T1000 (cell line): ENCODE data around the gene FN1.

Experiments used
- DNase-seq: peaks from one replicate; lab custom pipeline; 2025; ENCODE audit warnings: mixed read lengths; lab: John Stamatoyannopoulos, UW

The FN1 gene

DNA sequence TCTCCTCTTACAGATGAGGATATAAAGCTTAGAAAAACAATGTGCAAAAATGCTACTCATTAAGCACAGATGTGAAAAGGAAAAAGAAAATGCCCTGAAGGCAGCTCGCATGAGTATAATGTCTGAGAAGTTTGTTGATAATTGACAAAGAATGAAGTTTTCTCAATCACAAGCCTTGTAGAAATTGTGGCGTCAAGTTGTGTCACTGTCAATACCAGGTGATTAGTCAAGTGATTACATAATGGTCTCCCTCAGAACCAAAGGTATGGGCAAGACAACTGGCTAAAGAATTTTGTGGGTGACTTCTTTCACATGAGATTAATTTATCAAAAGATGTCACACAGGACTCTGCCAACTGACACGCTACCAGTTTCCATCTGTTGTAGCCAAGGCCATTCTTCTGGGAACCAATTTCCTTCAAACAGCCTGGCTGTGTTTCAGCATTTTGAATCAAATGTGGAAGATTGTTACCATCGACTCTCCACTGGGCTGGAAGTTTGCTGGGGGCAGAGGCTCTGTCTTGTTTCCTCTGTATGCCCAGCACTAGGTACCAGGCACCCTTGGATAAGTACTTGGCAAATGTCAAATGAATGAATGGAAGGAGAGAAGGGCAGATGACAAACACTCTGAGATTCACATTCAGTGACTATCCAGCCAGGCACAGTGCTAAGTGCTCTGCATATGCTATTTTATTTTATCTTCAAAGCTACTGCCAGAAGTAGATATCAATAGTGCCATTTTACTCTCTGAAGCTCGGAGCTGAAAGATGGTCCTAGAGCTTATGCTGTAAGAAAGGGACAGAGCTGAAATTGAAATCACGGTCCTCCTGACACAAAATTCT lies 5.9 kb upstream of the FN1 start:
- no peak for DNase-seq

DNA sequence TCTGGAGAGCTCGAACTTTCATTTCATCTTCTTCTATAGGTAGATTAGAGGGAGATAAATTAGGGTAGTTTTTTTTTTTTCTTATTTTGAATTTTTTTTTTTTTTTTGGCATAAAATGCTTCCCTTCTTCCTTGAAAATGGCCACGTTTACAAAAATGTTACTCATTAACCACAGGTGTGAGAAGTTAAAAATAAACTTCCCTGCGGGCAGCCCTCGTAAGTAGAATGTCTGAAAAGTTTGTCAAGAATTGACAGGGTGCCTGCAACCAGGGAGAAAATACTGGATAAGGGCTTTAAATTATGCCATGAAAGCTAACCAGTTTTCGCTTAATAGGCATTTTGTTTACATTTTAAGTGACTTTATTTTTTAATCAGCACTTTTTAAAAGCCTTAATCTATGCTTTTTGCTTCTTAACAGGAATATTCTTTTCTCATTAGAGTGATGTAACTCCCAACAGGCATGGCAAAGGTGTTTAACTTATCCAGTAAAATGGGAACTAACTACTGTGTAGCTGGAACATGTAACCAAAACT lies 4.2 kb upstream of the FN1 start:
- no peak for DNase-seq

DNA sequence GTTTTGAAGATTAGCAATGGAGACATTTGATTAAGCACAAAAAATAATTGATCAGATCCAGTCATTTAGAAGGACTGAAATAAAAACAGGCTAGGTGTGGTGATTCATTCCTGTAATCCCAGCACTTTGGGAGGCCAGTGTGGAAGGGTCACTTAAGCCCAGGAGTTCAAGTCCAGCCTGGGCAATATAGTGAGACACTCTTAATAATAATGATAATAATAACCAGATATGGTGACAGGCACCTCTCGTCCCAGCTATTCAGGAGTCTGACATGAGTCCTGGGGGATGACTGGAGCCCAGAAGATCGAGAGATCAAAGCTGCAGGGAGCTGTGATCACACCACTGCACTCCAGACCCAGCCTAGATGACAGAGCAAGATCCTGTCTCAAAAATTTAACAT lies 3.5 kb upstream of the FN1 start:
- no peak for DNase-seq

GRCh38 chr2:215437614-215438013 lies 1.7 kb upstream of the FN1 start:
- DNase-seq, result no peak

GRCh38 chr2:215436705-215437565 lies 1.1 kb upstream of the FN1 start:
- no peak for DNase-seq

DNA sequence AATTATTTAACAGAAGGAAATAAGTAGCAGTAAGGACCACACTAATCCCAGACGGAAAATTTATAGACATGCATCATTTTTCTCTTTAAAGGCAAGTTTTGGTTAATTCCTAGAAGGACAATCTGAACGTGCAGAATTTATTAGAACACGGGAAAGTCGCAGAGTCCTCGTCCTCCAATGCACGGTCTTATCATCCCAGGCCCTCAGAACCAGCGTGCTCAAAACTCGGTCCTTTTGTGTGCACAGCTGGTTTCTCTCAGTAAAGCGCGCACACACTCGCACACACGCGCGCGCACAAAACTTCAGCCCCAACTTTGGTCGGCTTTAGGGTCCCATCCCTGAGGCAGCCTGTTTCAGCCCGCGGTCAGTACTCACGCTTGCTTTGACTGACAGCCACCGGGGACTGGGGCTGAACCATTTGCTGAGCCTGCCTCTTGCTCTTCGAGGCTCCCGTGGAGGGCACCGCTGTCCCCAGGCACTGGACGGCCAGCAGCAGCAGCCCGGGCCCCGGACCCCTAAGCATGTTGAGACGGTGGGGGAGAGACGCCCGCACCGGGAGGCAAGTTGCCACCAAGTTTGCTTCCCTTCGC lies 493 bp downstream of the FN1 start:
- DNase-seq, result no peak

DNA sequence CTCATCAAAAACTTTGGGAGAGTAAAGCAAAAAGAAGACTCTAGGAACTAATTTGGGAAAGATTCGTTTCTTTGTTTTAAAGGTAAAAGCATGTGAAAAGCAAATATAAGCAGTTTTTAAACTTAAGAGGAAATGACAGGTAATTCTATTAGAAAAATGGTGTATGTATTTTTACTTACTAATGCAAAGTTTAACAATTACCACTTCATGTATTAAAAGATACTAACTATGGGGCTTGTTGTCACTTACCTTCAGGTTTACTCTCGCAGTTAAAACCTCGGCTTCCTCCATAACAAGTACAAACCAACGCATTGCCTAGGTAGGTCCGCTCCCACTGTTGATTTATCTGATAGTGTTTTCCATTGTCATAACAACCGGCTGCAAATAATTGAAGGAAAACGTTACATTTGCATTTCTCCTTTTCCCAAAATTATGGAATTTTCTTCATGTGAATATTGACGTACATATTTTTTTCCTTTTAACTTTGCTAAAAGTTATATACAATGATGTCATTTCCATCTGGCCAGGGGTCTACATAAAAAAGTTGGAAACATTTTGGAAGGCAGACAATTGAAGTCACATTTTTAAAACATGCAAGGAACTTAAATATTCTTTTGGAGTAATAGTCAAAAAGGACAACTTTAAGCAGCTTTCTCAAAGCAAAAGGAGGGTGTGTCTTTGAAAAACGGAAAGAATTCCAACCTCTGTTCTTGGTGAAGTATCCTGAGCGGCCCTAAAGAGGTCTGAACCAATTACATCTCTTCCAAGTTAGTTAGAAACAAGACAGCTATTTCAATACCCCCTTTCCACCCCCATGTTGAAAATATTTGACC lies 1.2 kb downstream of the FN1 start:
- no peak for DNase-seq

- no peak for DNase-seq
Measured at GRCh38 chr2:215432759-215433594, 2.9 kb downstream of the FN1 start.

- DNase-seq, result no peak
Measured at GRCh38 chr2:215431778-215432758, 3.8 kb downstream of the FN1 start.

- no peak for DNase-seq
Measured at GRCh38 chr2:215431290-215431689, 4.6 kb downstream of the FN1 start.

DNA sequence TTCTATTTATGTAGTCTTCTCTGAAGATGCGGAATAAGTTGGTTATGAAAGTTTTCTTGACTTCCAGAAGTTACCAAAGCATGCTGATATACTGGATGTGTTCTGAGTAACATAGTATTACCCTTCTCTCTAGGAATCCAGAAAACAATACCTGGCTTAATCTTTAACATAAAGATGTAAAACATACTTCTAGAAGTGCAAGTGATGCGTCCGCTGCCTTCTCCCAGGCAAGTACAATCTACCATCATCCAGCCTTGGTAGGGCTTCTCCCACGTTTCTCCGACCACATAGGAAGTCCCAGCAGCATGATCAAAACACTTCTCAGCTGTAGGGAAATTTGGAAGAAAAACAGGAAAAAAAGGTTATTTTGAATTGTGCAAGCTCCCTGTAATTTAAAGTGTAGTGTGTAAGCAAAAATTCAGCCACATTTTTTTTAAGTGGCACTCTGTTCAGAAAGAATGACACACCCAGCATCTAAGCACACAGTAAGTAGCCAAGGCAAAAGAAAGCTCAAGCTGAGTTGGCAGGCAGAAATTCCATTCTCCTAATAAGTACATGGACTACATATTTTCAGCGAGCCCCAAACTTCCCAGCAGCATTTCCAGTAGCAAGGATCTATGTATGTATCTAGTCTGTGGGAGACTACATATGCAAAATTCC lies 5.2 kb downstream of the FN1 start:
- DNase-seq, result no peak

DNA sequence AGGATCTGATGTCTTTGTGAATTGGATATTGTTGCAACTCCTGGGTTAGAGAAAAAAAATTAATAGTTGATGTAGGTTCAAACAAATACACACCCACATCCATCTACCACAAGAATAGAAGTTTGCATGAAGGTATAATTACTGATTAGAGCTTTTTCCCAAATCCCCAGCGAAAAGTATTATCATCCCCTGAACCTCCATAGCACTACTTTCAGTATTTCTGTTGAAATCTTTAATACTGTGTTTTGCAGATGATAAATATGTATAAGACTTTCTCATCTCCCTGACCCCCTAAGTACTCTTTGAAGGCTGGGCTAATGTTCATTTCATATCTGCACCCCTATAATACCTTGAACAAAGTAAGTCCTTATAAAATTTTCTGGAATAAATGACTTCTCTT lies 6.4 kb downstream of the FN1 start:
- no peak for DNase-seq

DNA sequence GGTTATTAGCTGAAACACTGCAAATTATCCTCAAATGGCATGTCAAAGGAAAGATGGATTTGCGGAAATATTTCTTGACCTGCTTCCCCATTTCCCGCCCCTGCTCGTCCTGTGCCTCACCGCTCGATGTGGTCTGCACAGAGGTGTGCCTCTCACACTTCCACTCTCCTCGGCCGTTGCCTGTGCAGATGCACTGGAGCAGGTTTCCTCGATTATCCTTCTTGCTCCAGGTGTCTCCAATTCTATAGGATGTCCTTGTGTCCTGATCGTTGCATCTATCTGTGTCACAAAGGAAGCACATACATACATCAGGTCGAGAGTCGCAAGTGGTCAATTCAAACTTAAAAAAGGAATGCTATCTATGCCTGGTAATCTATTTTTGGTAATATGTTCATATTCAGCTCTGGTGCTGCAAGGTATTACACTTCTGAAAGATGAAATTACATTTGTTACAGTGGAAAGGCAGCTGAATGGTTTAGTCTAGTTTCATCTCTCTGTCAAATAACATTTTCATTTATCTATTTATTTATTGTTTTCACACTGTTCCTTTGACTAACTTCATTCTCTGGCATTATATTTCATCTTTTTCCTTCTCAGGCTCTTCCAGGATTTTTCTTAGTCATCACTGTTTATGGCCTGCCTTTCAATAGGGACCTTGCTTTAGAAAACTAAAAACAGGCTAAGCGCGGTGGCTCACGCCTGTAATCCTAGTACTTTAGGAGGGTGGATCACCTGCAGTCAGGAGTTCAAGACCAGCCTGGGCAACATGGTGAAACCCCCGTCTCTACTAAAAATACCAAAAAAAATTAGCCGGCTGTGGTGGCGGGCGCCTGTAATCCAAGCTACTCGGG lies 7.6 kb downstream of the FN1 start:
- no peak for DNase-seq

- DNase-seq, result no peak
Measured at GRCh38 chr2:215427585-215427984, 8.3 kb downstream of the FN1 start.

DNA sequence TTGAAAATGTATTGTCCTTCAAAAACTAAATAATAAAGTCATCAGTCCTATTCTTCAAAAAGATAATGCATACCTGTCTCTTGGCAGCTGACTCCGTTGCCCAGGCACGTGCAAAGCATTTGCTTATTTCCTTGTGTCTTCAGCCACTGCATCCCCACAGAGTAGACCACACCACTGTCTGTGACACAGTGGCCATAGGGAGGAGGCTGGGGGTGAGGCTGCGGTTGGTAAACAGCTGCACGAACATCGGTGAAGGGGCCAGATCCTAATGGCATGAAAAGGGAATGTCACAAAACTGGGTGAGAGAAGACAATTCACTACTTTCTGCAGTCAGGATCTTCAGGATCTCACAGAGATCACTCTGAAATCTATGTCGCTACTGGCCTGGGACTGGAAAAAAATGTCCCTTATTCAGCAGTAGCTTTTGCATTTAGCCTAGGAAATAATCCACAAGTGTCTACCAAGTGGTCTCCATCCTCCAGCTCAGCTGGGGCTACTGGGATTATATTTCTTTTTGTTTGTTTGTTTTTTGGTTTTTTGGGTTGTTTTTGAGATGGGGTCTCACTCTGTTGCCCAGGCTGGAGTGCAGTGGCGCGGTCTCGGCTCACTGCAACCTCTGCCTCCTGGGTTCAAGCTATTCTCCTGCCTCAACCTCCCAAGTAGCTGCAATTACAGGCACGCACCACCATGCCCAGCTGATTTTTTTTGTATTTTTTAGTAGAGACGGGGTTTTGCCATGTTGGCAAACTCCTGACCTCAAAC lies 10.7 kb downstream of the FN1 start:
- no peak for DNase-seq

GRCh38 chr2:215423928-215424540 lies 11.8 kb downstream of the FN1 start:
- DNase-seq, result no peak

DNA sequence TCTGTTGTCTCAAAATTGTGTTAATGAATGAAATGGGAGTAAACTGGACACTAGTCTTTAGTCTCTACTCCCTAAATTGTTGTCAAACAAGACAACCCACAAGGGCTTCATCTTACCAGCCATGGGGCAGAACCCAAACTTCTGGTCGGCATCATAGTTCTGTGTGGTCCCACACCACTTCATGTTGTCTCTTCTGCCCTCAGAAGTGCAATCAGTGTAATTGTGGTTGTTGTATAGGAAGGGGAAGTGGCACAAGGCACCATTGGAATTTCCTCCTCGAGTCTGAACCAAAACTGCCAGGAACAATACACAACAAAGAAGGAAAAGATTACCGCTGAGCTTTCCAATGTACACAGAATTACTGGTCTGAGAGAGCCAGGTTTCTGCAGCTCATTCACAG lies 12.6 kb downstream of the FN1 start:
- no peak for DNase-seq
